ENCODE results near the gene PHOX2B.

PHOX2B gene

GRCh38 chr4:41731569-41732126 is 16.9 kb downstream of the PHOX2B start:
- no peak for ATAC-seq
- TF ChIP-seq, protein P1, sequence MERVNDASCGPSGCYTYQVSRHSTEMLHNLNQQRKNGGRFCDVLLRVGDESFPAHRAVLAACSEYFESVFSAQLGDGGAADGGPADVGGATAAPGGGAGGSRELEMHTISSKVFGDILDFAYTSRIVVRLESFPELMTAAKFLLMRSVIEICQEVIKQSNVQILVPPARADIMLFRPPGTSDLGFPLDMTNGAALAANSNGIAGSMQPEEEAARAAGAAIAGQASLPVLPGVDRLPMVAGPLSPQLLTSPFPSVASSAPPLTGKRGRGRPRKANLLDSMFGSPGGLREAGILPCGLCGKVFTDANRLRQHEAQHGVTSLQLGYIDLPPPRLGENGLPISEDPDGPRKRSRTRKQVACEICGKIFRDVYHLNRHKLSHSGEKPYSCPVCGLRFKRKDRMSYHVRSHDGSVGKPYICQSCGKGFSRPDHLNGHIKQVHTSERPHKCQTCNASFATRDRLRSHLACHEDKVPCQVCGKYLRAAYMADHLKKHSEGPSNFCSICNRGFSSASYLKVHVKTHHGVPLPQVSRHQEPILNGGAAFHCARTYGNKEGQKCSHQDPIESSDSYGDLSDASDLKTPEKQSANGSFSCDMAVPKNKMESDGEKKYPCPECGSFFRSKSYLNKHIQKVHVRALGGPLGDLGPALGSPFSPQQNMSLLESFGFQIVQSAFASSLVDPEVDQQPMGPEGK (CRISPR knock-in tag; IDR thresholded peaks at IDR 0.05; ENCODE audit: borderline replicate concordance) = no peak
- TF ChIP-seq ZFP3 (CRISPR knock-in tag; IDR thresholded peaks at IDR 0.05) (no peak), ZNF8 (CRISPR knock-in tag; IDR thresholded peaks at IDR 0.05) (no peak), CREB5 (CRISPR knock-in tag; IDR thresholded peaks at IDR 0.05; ENCODE audit: low read depth) (no peak), PPARA (CRISPR knock-in tag; IDR thresholded peaks at IDR 0.05; ENCODE audit: borderline replicate concordance) (no peak), OSR1 (CRISPR knock-in tag; IDR thresholded peaks at IDR 0.05) (no peak), SNAI2 (CRISPR knock-in tag; IDR thresholded peaks at IDR 0.05) (no peak), POU6F1 (CRISPR knock-in tag; IDR thresholded peaks at IDR 0.05; ENCODE audit: borderline replicate concordance, low read depth) (no peak), ZFP30 (CRISPR knock-in tag; IDR thresholded peaks at IDR 0.05) (no peak)
- TF ChIP-seq, protein P2, sequence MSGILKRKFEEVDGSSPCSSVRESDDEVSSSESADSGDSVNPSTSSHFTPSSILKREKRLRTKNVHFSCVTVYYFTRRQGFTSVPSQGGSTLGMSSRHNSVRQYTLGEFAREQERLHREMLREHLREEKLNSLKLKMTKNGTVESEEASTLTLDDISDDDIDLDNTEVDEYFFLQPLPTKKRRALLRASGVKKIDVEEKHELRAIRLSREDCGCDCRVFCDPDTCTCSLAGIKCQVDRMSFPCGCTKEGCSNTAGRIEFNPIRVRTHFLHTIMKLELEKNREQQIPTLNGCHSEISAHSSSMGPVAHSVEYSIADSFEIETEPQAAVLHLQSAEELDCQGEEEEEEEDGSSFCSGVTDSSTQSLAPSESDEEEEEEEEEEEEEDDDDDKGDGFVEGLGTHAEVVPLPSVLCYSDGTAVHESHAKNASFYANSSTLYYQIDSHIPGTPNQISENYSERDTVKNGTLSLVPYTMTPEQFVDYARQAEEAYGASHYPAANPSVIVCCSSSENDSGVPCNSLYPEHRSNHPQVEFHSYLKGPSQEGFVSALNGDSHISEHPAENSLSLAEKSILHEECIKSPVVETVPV (CRISPR knock-in tag; IDR thresholded peaks at IDR 0.05) = no peak
- TF ChIP-seq, protein P3, sequence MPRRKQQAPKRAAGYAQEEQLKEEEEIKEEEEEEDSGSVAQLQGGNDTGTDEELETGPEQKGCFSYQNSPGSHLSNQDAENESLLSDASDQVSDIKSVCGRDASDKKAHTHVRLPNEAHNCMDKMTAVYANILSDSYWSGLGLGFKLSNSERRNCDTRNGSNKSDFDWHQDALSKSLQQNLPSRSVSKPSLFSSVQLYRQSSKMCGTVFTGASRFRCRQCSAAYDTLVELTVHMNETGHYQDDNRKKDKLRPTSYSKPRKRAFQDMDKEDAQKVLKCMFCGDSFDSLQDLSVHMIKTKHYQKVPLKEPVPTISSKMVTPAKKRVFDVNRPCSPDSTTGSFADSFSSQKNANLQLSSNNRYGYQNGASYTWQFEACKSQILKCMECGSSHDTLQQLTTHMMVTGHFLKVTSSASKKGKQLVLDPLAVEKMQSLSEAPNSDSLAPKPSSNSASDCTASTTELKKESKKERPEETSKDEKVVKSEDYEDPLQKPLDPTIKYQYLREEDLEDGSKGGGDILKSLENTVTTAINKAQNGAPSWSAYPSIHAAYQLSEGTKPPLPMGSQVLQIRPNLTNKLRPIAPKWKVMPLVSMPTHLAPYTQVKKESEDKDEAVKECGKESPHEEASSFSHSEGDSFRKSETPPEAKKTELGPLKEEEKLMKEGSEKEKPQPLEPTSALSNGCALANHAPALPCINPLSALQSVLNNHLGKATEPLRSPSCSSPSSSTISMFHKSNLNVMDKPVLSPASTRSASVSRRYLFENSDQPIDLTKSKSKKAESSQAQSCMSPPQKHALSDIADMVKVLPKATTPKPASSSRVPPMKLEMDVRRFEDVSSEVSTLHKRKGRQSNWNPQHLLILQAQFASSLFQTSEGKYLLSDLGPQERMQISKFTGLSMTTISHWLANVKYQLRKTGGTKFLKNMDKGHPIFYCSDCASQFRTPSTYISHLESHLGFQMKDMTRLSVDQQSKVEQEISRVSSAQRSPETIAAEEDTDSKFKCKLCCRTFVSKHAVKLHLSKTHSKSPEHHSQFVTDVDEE (CRISPR knock-in tag; IDR thresholded peaks at IDR 0.05) = no peak

DNA sequence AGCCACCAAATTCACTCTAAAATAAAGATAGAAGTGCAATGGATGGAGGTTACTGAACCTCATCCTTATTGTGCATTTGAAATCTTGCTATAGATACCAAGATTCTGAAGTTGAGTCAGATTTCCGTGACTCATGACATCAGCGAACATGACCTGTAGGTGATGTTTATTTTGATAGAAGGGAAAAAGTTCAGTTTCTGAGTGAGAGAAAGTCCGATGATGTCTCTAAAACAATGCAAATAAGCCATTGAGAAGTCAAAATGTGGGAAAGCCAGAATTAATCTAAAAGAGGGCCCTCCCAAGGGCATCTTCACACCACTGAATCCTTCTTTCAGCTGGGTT is 20.0 kb downstream of the PHOX2B start:
- ATAC-seq = no peak
- TF ChIP-seq ZNF565 (CRISPR knock-in tag; conservative IDR thresholded peaks at IDR 0.05; ENCODE audit: low read depth) = no peak
- TF ChIP-seq CSDC2 (CRISPR knock-in tag; IDR thresholded peaks at IDR 0.05) = no peak
- TF ChIP-seq GLIS3 (CRISPR knock-in tag; IDR thresholded peaks at IDR 0.05) = no peak
- no peak for TF ChIP-seq TOX (CRISPR knock-in tag; IDR thresholded peaks at IDR 0.05; ENCODE audit: borderline replicate concordance)
- no peak for TF ChIP-seq RARB (CRISPR knock-in tag; IDR thresholded peaks at IDR 0.05)

DNA sequence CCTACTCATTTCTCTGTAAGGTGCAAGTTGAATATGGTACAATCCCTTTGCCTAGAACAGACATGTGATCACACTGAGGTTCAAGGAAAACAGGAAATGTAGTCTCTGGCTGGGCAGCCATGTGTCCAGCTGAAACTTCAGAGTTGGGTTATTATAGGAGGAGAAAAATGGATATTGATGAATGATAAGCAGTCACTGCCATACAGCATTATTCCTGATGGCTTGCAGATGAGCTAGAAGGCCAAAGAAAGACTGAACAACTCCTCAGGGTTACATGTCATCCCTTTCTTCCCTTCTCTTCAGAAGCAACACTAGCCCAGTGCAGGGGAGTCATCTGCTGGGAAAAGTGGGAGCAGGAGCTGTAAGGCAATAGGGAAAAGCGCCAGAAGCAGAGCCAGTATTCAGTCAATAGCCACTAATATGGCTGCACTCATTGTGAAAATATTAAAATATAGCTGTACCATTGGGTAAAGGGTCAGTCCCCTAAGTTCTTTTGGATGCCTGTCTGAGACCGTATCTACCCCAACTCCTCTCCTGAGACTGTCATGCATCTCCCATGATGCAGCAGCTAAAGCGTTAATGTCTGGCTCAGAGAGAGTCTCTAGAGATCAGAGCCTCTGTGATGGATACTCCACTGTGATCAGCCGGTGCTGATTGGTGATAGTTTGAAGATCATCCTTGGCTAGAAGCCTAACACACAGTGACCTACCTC is 20.5 kb downstream of the PHOX2B start:
- TF ChIP-seq, protein P1 (CRISPR knock-in tag; IDR thresholded peaks at IDR 0.05; ENCODE audit: borderline replicate concordance) = no peak
- no peak for TF ChIP-seq ZFP3 (CRISPR knock-in tag; IDR thresholded peaks at IDR 0.05)
- TF ChIP-seq BACH2 (CRISPR knock-in tag; IDR thresholded peaks at IDR 0.05; ENCODE audit: borderline replicate concordance) = no peak
- TF ChIP-seq RARB (CRISPR knock-in tag; IDR thresholded peaks at IDR 0.05) = no peak
- no peak for TF ChIP-seq SNAI2 (CRISPR knock-in tag; IDR thresholded peaks at IDR 0.05)
- no peak for TF ChIP-seq ARNTL (CRISPR knock-in tag; IDR thresholded peaks at IDR 0.05; ENCODE audit: borderline replicate concordance, low read depth)
- TF ChIP-seq PPARA (CRISPR knock-in tag; IDR thresholded peaks at IDR 0.05; ENCODE audit: borderline replicate concordance) = no peak
- no peak for ATAC-seq
